Measurements from ENCODE around the gene MARK1.

Gene MARK1

GRCh38 chr1:220637759-220638158, 109.8 kb downstream of the MARK1 start:
- Histone ChIP-seq H3K4ac (ENCODE audit: low read length) (no peak overlapping the region), H3K9ac (ENCODE audit: low read depth, low read length, poor library complexity) (no peak overlapping the region)
- DNase-seq (ENCODE audit: low spot score): no peak

GRCh38 chr1:220642285-220642684, 114.3 kb downstream of the MARK1 start:
- no peak overlapping the region for H3K9ac ChIP-seq (ENCODE audit: low read depth, low read length, poor library complexity)
- no peak overlapping the region for H3K18ac ChIP-seq (ENCODE audit: low read length)
- DNase-seq (ENCODE audit: low spot score): no peak
- H2BK5ac ChIP-seq (ENCODE audit: low read length): no peak overlapping the region
- H3K4ac ChIP-seq (ENCODE audit: low read length): no peak overlapping the region
- no peak overlapping the region for H2AK5ac ChIP-seq (ENCODE audit: low read depth, low read length)
- no peaks in the 10 kb centered on the region for H3K9me3 ChIP-seq (replicated peaks in 1 of 2; ENCODE audit: control insufficient read depth in 2 of 2, insufficient read depth in 1 of 2, low read depth in 1 of 2, low read length in 2 of 2)
- H3K4me2 ChIP-seq (ENCODE audit: insufficient read depth, low read length, poor library complexity, severe bottlenecking): no peak overlapping the region
- no peak overlapping the region for H2AFZ ChIP-seq (ENCODE audit: low read length)
- no CpG with 5 or more reads among the region's 4 CpGs for WGBS, 2 donors (ENCODE audit: extremely low coverage in 2 of 2, insufficient read length in 2 of 2, insufficient replicate concordance in 1 of 2)
- H3K27me3 ChIP-seq (ENCODE audit: control insufficient read depth in 3 of 3, insufficient read depth in 3 of 3, low read depth in 1 of 3, low read length in 3 of 3): no peaks in the 10 kb centered on the region
- H3K23ac ChIP-seq (ENCODE audit: low read depth, low read length, poor library complexity): no peak overlapping the region
- H3K4me3 ChIP-seq (ENCODE audit: low read length in 2 of 2): no peak overlapping the region
- H3K79me1 ChIP-seq (ENCODE audit: low read depth, low read length): no peaks in the 10 kb centered on the region
- H3K27ac ChIP-seq (replicated peaks; ENCODE audit: low read length): no peak overlapping the region
- no peak overlapping the region for H4K91ac ChIP-seq (ENCODE audit: low read depth, low read length, poor library complexity)
- H3K4me1 ChIP-seq (ENCODE audit: control insufficient read depth in 2 of 2, insufficient read depth in 1 of 2, low read depth in 1 of 2, low read length in 2 of 2): no peaks in the 10 kb centered on the region
- H4K8ac ChIP-seq (ENCODE audit: low read depth, low read length): no peak overlapping the region
- no peak overlapping the region for H2BK15ac ChIP-seq (ENCODE audit: low read length)
- no peak overlapping the region for H3K14ac ChIP-seq (ENCODE audit: low read length)
- no peak overlapping the region for H2BK120ac ChIP-seq (ENCODE audit: low read depth, low read length)
- no peak overlapping the region for H2BK12ac ChIP-seq (ENCODE audit: low read length)
- peaks cover 2 to 33% of the 10 kb centered on the region in 2 donors for H3K36me3 ChIP-seq (replicated peaks in 1 of 2; ENCODE audit: control insufficient read depth in 2 of 2, insufficient read depth in 2 of 2, low read length in 2 of 2)

More at GRCh38 chr1:220637759-220638158, 109.8 kb downstream of the MARK1 start:
- Histone ChIP-seq H4K91ac (ENCODE audit: low read depth, low read length, poor library complexity) (no peak overlapping the region), H3K23ac (ENCODE audit: low read depth, low read length, poor library complexity) (no peak overlapping the region), H3K36me3 (replicated peaks in 1 of 2; ENCODE audit: control insufficient read depth in 2 of 2, insufficient read depth in 2 of 2, low read length in 2 of 2) (peaks cover 2 to 59% of the 10 kb centered on the region in 2 donors), H3K14ac (ENCODE audit: low read length) (no peak overlapping the region), H2AFZ (ENCODE audit: low read length) (no peak overlapping the region), H3K9me3 (replicated peaks in 1 of 2; ENCODE audit: control insufficient read depth in 2 of 2, insufficient read depth in 1 of 2, low read depth in 1 of 2, low read length in 2 of 2) (no peaks in the 10 kb centered on the region), H2BK15ac (ENCODE audit: low read length) (no peak overlapping the region), H3K4me1 (ENCODE audit: control insufficient read depth in 2 of 2, insufficient read depth in 1 of 2, low read depth in 1 of 2, low read length in 2 of 2) (no peaks in the 10 kb centered on the region), H2BK12ac (ENCODE audit: low read length) (no peak overlapping the region), H3K18ac (ENCODE audit: low read length) (no peak overlapping the region), H2AK5ac (ENCODE audit: low read depth, low read length) (no peak overlapping the region), H2BK120ac (ENCODE audit: low read depth, low read length) (no peak overlapping the region), H2BK5ac (ENCODE audit: low read length) (no peak overlapping the region), H4K8ac (ENCODE audit: low read depth, low read length) (no peak overlapping the region), H3K27me3 (ENCODE audit: control insufficient read depth in 3 of 3, insufficient read depth in 3 of 3, low read depth in 1 of 3, low read length in 3 of 3) (no peaks in the 10 kb centered on the region), H3K4me2 (ENCODE audit: insufficient read depth, low read length, poor library complexity, severe bottlenecking) (no peak overlapping the region), H3K27ac (replicated peaks; ENCODE audit: low read length) (no peak overlapping the region), H3K79me1 (ENCODE audit: low read depth, low read length) (no peaks in the 10 kb centered on the region), H3K4me3 (ENCODE audit: low read length in 2 of 2) (no peak overlapping the region)
- no CpG with 5 or more reads among the region's 1 CpG for WGBS, 2 donors (ENCODE audit: extremely low coverage in 2 of 2, insufficient read length in 2 of 2, insufficient replicate concordance in 1 of 2)

DNA sequence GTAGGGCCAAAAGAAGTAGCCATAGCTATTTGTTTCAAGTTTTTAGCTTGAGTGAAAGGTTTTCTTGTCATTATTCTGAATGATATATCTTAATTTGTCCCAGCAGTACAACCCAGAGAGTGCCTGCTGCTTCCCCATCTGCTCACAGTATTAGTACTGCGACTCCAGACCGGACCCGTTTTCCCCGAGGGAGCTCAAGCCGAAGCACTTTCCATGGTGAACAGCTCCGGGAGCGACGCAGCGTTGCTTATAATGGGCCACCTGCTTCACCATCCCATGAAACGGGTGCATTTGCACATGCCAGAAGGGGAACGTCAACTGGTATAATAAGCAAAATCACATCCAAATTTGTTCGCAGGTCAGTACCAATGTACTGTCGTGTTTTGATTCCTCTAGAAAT, 125.1 kb downstream of the MARK1 start:
- H3K23ac ChIP-seq (ENCODE audit: low read depth, low read length, poor library complexity): no peak overlapping the region
- DNase-seq (ENCODE audit: low spot score): no peak
- no peak overlapping the region for H2AFZ ChIP-seq (ENCODE audit: low read length)
- no peak overlapping the region for H3K4me2 ChIP-seq (ENCODE audit: insufficient read depth, low read length, poor library complexity, severe bottlenecking)
- no peak overlapping the region for H3K18ac ChIP-seq (ENCODE audit: low read length)
- H3K36me3 ChIP-seq (replicated peaks in 1 of 2; ENCODE audit: control insufficient read depth in 2 of 2, insufficient read depth in 2 of 2, low read length in 2 of 2): peaks cover 8 to 55% of the 10 kb centered on the region in 2 donors
- no peak overlapping the region for H3K4ac ChIP-seq (ENCODE audit: low read length)
- H3K79me1 ChIP-seq (ENCODE audit: low read depth, low read length): no peaks in the 10 kb centered on the region
- WGBS, 2 donors (ENCODE audit: extremely low coverage in 2 of 2, insufficient read length in 2 of 2, insufficient replicate concordance in 1 of 2): no CpG with 5 or more reads among the region's 13 CpGs
- H2BK12ac ChIP-seq (ENCODE audit: low read length): no peak overlapping the region
- no peak overlapping the region for H3K4me3 ChIP-seq (ENCODE audit: low read length in 2 of 2)
- H3K9me3 ChIP-seq (replicated peaks in 1 of 2; ENCODE audit: control insufficient read depth in 2 of 2, insufficient read depth in 1 of 2, low read depth in 1 of 2, low read length in 2 of 2): no peaks in the 10 kb centered on the region
- no peak overlapping the region for H3K27ac ChIP-seq (replicated peaks; ENCODE audit: low read length)
- H4K91ac ChIP-seq (ENCODE audit: low read depth, low read length, poor library complexity): no peak overlapping the region
- H2BK15ac ChIP-seq (ENCODE audit: low read length): no peak overlapping the region
- H3K9ac ChIP-seq (ENCODE audit: low read depth, low read length, poor library complexity): no peak overlapping the region
- no peak overlapping the region for H2BK120ac ChIP-seq (ENCODE audit: low read depth, low read length)
- no peak overlapping the region for H2BK5ac ChIP-seq (ENCODE audit: low read length)
- H3K4me1 ChIP-seq (ENCODE audit: control insufficient read depth in 2 of 2, insufficient read depth in 1 of 2, low read depth in 1 of 2, low read length in 2 of 2): no peaks in the 10 kb centered on the region
- no peak overlapping the region for H2AK5ac ChIP-seq (ENCODE audit: low read depth, low read length)
- H4K8ac ChIP-seq (ENCODE audit: low read depth, low read length): no peak overlapping the region
- no peaks in the 10 kb centered on the region for H3K27me3 ChIP-seq (ENCODE audit: control insufficient read depth in 3 of 3, insufficient read depth in 3 of 3, low read depth in 1 of 3, low read length in 3 of 3)
- H3K14ac ChIP-seq (ENCODE audit: low read length): no peak overlapping the region

DNA sequence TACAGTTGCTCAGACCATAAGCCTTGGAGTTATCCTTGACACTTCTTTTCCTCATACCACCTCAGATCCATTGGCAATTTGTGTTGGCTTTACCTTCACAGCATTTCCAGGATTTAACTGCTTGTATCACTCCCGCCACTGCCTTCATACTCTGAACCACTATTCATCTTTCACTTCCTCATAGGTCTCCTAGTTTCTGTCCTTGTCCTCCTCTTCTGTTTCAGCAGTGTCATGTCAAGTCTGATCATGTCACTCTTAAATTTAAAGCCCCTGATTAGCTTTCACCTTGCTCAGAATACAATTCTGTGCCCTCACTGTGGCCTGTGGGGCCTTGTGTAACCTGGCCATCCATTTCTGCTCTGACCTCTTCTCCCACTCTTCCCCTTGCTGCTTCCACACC, 127.6 kb downstream of the MARK1 start:
- H4K8ac ChIP-seq (ENCODE audit: low read depth, low read length): no peak overlapping the region
- no peak overlapping the region for H2AK5ac ChIP-seq (ENCODE audit: low read depth, low read length)
- H3K4ac ChIP-seq (ENCODE audit: low read length): no peak overlapping the region
- no peak overlapping the region for H3K18ac ChIP-seq (ENCODE audit: low read length)
- H3K4me3 ChIP-seq (ENCODE audit: low read length in 2 of 2): no peak overlapping the region
- H4K91ac ChIP-seq (ENCODE audit: low read depth, low read length, poor library complexity): no peak overlapping the region
- no CpG with 5 or more reads among the region's 1 CpG for WGBS, 2 donors (ENCODE audit: extremely low coverage in 2 of 2, insufficient read length in 2 of 2, insufficient replicate concordance in 1 of 2)
- no peaks in the 10 kb centered on the region for H3K79me1 ChIP-seq (ENCODE audit: low read depth, low read length)
- no peak overlapping the region for H3K9ac ChIP-seq (ENCODE audit: low read depth, low read length, poor library complexity)
- no peaks in the 10 kb centered on the region for H3K27me3 ChIP-seq (ENCODE audit: control insufficient read depth in 3 of 3, insufficient read depth in 3 of 3, low read depth in 1 of 3, low read length in 3 of 3)
- H3K14ac ChIP-seq (ENCODE audit: low read length): no peak overlapping the region
- H3K4me1 ChIP-seq (ENCODE audit: control insufficient read depth in 2 of 2, insufficient read depth in 1 of 2, low read depth in 1 of 2, low read length in 2 of 2): no peaks in the 10 kb centered on the region
- H3K4me2 ChIP-seq (ENCODE audit: insufficient read depth, low read length, poor library complexity, severe bottlenecking): no peak overlapping the region
- no peak overlapping the region for H2BK12ac ChIP-seq (ENCODE audit: low read length)
- H3K23ac ChIP-seq (ENCODE audit: low read depth, low read length, poor library complexity): no peak overlapping the region
- H2BK120ac ChIP-seq (ENCODE audit: low read depth, low read length): no peak overlapping the region
- no peak overlapping the region for H3K27ac ChIP-seq (replicated peaks; ENCODE audit: low read length)
- H2BK5ac ChIP-seq (ENCODE audit: low read length): no peak overlapping the region
- H3K9me3 ChIP-seq (replicated peaks in 1 of 2; ENCODE audit: control insufficient read depth in 2 of 2, insufficient read depth in 1 of 2, low read depth in 1 of 2, low read length in 2 of 2): no peaks in the 10 kb centered on the region
- no peak overlapping the region for H2AFZ ChIP-seq (ENCODE audit: low read length)
- H2BK15ac ChIP-seq (ENCODE audit: low read length): no peak overlapping the region
- peaks cover 10 to 59% of the 10 kb centered on the region in 2 donors for H3K36me3 ChIP-seq (replicated peaks in 1 of 2; ENCODE audit: control insufficient read depth in 2 of 2, insufficient read depth in 2 of 2, low read length in 2 of 2)
- DNase-seq (ENCODE audit: low spot score): no peak

All from neuronal stem cell (in vitro differentiated cells).